ENCODE data around the gene DCP1B. TPM values are rescaled to one million over a fixed set of nuclear protein-coding genes. Genes with fewer than 3 reads are reported as not detected.

DCP1B gene
- polyA plus RNA-seq, 1 experiment = 32.9 TPM

GRCh38 chr12:1917172-1918070 is 86.8 kb downstream of the DCP1B start:
- DNase-seq (ENCODE audit: low read depth, low spot score) = no peak
- TF ChIP-seq CTCF (IDR thresholded peaks at IDR 0.05; ENCODE audit: low read depth, low read length) = no peak
- H3K9me3 ChIP-seq (ENCODE audit: control insufficient read depth, insufficient read depth, low read length) = no peaks in the 10 kb centered on the region; the same call in 1 of the 2 replicates
- ChIA-PET POLR2A (interaction anchor here (0.6 kb wide), 1 partner anchor 31 kb away, joined by 4 read pairs; no protein-coding TSS in a partner anchor), CTCF (interaction anchor here (1.5 kb wide), 1 partner anchor 23 kb away, joined by 5 read pairs; no protein-coding TSS in a partner anchor)
- no peak overlapping the region for H3K27ac ChIP-seq (ENCODE audit: low read depth, low read length)
- no peak overlapping the region for H3K4me3 ChIP-seq (ENCODE audit: low read depth, low read length)
- H3K27me3 ChIP-seq (ENCODE audit: control insufficient read depth, insufficient read depth, low read length) = peaks cover 55% of the 10 kb centered on the region

DNA sequence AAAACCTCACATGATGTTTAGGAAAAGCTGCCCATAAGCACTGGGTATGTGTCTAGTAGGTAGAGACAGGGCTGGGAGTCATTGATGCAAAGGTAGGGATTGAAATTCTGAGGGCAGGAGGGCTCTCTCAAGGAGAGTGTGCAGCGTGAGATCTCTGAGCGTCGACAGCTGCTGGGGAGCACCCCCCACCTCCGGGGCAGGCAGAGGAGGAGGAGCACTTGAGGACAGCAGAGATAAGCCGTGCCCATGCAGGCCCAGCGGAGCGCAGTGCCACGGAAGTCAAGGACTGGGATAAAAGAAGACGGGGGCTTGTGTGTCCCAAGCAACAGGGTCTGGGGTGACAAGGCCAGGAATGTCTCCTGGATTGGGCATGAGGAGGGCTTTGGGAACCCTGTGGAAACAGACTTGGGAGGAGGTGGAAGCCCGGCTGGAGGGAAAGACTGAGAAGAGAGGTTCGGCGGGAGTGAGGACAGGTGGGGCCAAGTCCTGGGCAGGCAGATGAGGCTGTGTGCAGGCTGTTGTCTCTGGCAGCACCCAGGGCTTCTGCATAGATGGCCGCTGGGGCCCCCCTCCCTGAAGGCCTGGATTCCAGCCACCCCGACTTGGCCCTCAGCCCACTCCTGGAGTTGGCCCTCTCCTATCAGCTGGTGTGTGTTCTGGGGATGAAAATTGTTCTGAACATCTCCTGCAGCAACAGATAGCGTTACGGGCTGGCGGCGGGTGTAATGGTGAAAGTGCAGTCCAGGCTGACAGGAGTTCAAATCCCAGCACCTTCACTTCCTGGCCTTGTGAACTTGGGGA is 87.7 kb downstream of the DCP1B start:
- Histone ChIP-seq H3K27me3 (ENCODE audit: control insufficient read depth, insufficient read depth, low read length) (peaks cover 60% of the 10 kb centered on the region), H3K9me3 (ENCODE audit: control insufficient read depth, insufficient read depth, low read length) (no peaks in the 10 kb centered on the region; the same call in 1 of the 2 replicates), H3K4me3 (ENCODE audit: low read depth, low read length) (no peak overlapping the region), H3K27ac (ENCODE audit: low read depth, low read length) (no peak overlapping the region)
- ChIA-PET CTCF (no interaction called here), POLR2A (no interaction called here)
- no peak for TF ChIP-seq CTCF (IDR thresholded peaks at IDR 0.05; ENCODE audit: low read depth, low read length)
- no peak for DNase-seq (ENCODE audit: low read depth, low spot score)

DNA sequence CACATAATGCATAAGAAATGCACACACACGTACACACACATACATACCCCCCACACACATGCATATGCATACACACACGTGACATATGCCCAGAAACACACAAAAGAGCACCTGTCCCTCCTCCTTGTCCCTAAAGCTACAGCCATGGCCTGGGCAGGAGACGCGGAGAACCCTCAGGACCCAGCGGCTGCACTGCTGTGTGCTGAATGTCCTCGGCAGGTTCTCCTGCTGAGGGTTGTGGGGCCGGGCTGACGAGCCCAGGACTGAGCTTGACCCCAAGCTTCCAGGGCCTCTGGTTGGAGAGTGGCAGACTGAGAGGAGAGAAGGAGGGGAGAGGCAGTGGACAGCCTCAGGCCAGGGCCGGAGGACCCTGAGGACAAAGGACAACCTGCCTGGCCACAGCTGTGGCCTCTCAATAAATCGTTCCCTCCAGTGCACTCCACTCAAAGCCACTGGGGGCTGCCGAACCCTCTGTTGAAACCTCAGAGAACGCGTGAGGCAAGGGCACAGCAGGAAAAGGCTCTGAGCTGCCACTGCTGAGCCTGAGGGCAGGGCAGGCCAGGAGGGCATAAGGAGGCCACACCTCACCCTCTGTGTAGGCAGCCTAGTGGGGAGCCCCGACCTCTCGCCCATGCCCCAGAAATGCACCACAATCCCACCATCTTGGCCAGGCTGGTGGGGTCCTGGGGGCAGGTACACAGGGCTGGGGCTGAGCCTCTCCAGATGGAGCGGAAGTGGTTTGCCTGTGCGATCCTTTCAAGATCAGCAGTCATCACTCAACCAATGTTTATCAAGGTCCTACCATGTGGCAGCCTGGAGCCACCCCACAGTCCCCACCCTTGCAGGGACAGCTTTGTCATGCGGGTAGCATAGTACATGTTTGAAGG is 88.9 kb downstream of the DCP1B start:
- peaks cover 54% of the 10 kb centered on the region for H3K27me3 ChIP-seq (ENCODE audit: control insufficient read depth, insufficient read depth, low read length)
- no peaks in the 10 kb centered on the region; the same call in 1 of the 2 replicates for H3K9me3 ChIP-seq (ENCODE audit: control insufficient read depth, insufficient read depth, low read length)
- H3K4me3 ChIP-seq (ENCODE audit: low read depth, low read length) = no peak overlapping the region
- TF ChIP-seq CTCF (IDR thresholded peaks at IDR 0.05; ENCODE audit: low read depth, low read length) = no peak
- no peak overlapping the region for H3K27ac ChIP-seq (ENCODE audit: low read depth, low read length)
- DNase-seq (ENCODE audit: low read depth, low spot score) = no peak
- ChIA-PET POLR2A (no interaction called here), CTCF (interaction anchor here (1.7 kb wide), 1 partner anchor 25 kb away, joined by 4 read pairs; no protein-coding TSS in a partner anchor)

DNA sequence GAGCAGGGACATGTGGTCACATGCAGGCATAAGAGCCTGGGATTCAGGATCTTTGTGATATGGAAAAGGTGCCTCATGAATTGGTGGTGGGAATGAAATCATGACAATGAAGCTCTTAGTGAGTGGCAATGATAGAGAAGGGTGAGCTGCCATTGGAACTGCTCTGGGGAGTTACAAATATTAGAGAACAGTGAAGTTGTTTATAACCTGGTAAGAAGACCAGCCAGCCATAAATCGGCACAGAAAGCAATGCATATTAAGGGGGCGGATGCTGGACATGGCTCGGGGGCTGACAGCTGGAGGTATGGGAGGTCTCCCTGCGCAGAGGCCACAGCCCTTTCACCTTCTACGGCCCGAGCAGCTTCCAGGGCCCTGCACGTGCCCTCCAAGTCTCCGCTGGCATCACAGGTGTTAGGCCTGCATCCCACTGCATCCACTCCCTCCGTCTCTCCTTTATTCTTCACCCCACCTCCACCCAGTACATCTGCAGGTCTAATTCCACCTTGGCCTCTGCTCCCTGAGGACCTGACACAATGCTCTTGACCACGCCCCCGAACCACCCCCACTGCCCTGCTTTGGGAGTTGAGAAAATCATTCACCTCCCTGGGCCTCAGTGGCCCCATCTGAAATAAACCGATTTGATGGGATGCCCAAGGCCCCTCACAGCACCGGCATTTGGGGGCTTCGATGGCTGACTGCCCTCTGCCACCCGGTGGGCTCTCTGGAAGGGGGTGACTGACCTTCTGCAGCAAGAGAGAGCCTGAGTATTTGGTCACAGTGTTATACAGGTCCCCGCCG is 89.9 kb downstream of the DCP1B start:
- TF ChIP-seq CTCF (IDR thresholded peaks at IDR 0.05; ENCODE audit: low read depth, low read length) = no peak
- Histone ChIP-seq H3K27ac (ENCODE audit: low read depth, low read length) (no peak overlapping the region), H3K9me3 (ENCODE audit: control insufficient read depth, insufficient read depth, low read length) (peaks cover 5% of the 10 kb centered on the region; the same call in 1 of the 2 replicates), H3K27me3 (ENCODE audit: control insufficient read depth, insufficient read depth, low read length) (peaks cover 58% of the 10 kb centered on the region), H3K4me3 (ENCODE audit: low read depth, low read length) (no peak overlapping the region)
- POLR2A ChIA-PET = interaction anchor here (0.6 kb wide), 1 partner anchor 227 kb away, joined by 4 read pairs; no protein-coding TSS in a partner anchor
- CTCF ChIA-PET = interaction anchor here (1.7 kb wide), 1 partner anchor 26 kb away, joined by 4 read pairs; no protein-coding TSS in a partner anchor
- no peak for DNase-seq (ENCODE audit: low read depth, low spot score)
